ENCODE data around the gene PTPRK. TPM values are rescaled to one million over a fixed set of nuclear protein-coding genes. Genes with fewer than 3 reads are reported as not detected.
A peak's percentile ranks its signal among the peaks of the same experiment; 100 is the strongest.

PTPRK gene
- total and polyA plus RNA-seq, 2 of the 13 experiments (the other 11 are each of a cell fraction or from before 2014, with no cell fraction given) = 43.6 to 98.3 TPM

DNA sequence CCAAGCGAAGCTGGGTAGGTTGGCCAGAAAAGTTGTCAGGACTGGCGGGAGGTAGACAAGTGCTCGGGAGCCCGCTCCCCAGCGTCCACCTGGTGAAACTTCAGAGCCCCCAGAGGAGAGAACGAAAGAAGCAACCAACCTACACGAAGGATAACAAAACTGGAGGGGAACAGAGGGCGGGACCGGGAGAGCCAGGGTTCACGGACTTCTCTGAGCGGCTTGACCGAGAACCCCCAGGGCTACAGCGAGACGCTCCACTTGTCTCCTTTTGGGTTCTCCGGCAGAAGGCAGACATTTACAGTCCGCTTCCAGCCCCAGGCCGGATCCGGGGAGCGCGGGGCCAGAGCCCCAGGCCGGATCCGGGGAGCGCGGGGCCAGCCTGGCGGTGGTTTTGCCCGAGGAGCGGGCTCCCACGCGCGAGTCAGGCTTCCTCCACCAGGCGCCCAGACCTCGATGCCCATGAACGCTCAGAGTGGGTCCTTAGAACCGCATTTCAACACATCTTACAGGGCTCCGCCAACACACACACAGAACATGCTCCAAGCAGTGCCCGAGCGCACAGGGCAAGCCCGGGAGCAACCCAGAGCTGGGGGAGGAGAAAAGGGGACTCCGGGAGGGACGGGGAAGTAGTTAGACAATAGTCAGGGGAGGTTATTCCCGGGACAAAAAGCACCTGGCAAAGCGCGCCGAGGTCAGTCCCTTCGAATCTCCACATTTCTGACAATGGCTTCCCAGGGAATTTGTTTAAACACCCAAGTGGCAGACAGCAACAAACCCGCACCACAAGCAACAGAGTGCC lies 1.1 kb downstream of the PTPRK start (continued):
- TF ChIP-seq HDAC2 (CRISPR knock-in tag; IDR thresholded peaks at IDR 0.05) = 0 out of 2 replicates have a peak, but pooled peaks have one; percentile 73
- no peak for TF ChIP-seq HNRNPUL1 (IDR thresholded peaks at IDR 0.05; ENCODE audit: low read depth, low read length)
- TF ChIP-seq CBX2 (IDR thresholded peaks at IDR 0.05; ENCODE audit: low read depth, low read length) = no peak
- no peak for TF ChIP-seq CBX2 (CRISPR knock-in tag; IDR thresholded peaks at IDR 0.05; ENCODE audit: low read depth)
- no peak for TF ChIP-seq YEATS2 (CRISPR knock-in tag; IDR thresholded peaks at IDR 0.05; ENCODE audit: borderline replicate concordance)
- TF ChIP-seq POGZ (CRISPR knock-in tag; IDR thresholded peaks at IDR 0.05) = peak; percentile 90
- TF ChIP-seq SMAD1 (CRISPR knock-in tag; IDR thresholded peaks at IDR 0.05; ENCODE audit: borderline replicate concordance, low read depth) = no peak
- no peak for TF ChIP-seq ZNF253 (CRISPR knock-in tag; IDR thresholded peaks at IDR 0.05; ENCODE audit: borderline replicate concordance)
- TF ChIP-seq ZBTB2 (CRISPR knock-in tag; IDR thresholded peaks at IDR 0.05; ENCODE audit: low read depth) = no peak
- TF ChIP-seq FOXC1 (CRISPR knock-in tag; IDR thresholded peaks at IDR 0.05; ENCODE audit: borderline replicate concordance) = peak; percentile 54
- TF ChIP-seq YY1 (IDR thresholded peaks at IDR 0.05; ENCODE audit: insufficient read depth, insufficient replicate concordance, low read depth, low read length) = peak; percentile 14
- TF ChIP-seq, protein P1, sequence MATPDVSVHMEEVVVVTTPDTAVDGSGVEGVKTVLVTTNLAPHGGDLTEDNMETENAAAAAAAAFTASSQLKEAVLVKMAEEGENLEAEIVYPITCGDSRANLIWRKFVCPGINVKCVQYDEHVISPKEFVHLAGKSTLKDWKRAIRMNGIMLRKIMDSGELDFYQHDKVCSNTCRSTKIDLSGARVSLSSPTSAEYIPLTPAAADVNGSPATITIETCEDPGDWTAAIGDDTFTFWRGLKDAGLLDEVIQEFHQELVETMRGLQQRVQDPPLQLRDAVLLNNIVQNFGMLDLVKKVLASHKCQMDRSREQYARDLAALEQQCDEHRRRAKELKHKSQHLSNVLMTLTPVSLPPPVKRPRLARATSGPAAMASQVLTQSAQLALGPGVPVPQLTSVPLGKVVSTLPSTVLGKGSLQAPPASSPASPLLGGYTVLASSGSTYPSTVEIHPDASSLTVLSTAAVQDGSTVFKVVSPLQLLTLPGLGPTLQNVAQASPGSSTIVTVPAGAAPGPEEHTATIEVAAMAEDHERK (CRISPR knock-in tag; IDR thresholded peaks at IDR 0.05; ENCODE audit: low read depth) = no peak
- 0 out of 2 replicates have a peak, but pooled peaks have one; percentile 35 for TF ChIP-seq ZNF367 (CRISPR knock-in tag; IDR thresholded peaks at IDR 0.05; ENCODE audit: borderline replicate concordance)
- TF ChIP-seq NFKB2 (CRISPR knock-in tag; IDR thresholded peaks at IDR 0.05; ENCODE audit: borderline replicate concordance) = peak; percentile 66; the same call in 1 of the 2 replicates
- no peak for TF ChIP-seq NONO (IDR thresholded peaks at IDR 0.05)
- TF ChIP-seq NONO (CRISPR knock-in tag; conservative IDR thresholded peaks at IDR 0.05) = peak; percentile 18
- TF ChIP-seq ZMYM3 (CRISPR knock-in tag; IDR thresholded peaks at IDR 0.05) = no peak
- TF ChIP-seq ZNF572 (CRISPR knock-in tag; IDR thresholded peaks at IDR 0.05) = no peak; the same call in 1 of the 2 replicates
- peak; percentile 88 for TF ChIP-seq ZMYM4 (CRISPR knock-in tag; IDR thresholded peaks at IDR 0.05)
- TF ChIP-seq CREM (IDR thresholded peaks at IDR 0.05) = no peak
- no peak for TF ChIP-seq CREM (CRISPR knock-in tag; IDR thresholded peaks at IDR 0.05)
- 0 out of 2 replicates have a peak, but pooled peaks have one; percentile 25 for TF ChIP-seq KDM4B (CRISPR knock-in tag; IDR thresholded peaks at IDR 0.05)
- no peak for TF ChIP-seq REL (CRISPR knock-in tag; conservative IDR thresholded peaks at IDR 0.05)
- TF ChIP-seq ZNF10 (CRISPR knock-in tag; IDR thresholded peaks at IDR 0.05; ENCODE audit: borderline replicate concordance, low read depth) = no peak
- peak; percentile 82; the same call in 1 of the 2 replicates for TF ChIP-seq KDM5B (CRISPR knock-in tag; IDR thresholded peaks at IDR 0.05; ENCODE audit: borderline replicate concordance)

Measured in HepG2 (cell line).